SK-N-SH (cell line): ENCODE results near the gene XKR7. TPM values are rescaled to one million over a fixed set of nuclear protein-coding genes. Genes with fewer than 3 reads are reported as not detected.
"Not testable (repeated sequence)": the region's sequence is repeated elsewhere in the genome, so short reads cannot be mapped to it uniquely, and the experiment has no call there.

Source experiments
- CTCF ChIA-PET: fragments of 300-600, 350-600 bp; formaldehyde crosslinking; extraction: SDS; loops from one replicate; lab custom pipeline; 2021; lab: Yijun Ruan, JAX
- POLR2A ChIA-PET: fragments of 350-600 bp; sonication (Branson Sonifier 250); formaldehyde crosslinking; extraction: SDS; loops from one replicate; lab custom pipeline; 2020; ENCODE audit warnings: antibody characterized with exemption, inconsistent platforms; lab: Yijun Ruan, JAX
- DNase-seq: peaks from one replicate; pipeline ENCODE4 v3.0.0; 2012
- H2AFZ ChIP-seq: fragments of 200-600 bp; sonication (generic); 2 replicates; pipeline ENCODE4 v1.8.1; 2016; ENCODE audit warnings: antibody characterized with exemption, mild to moderate bottlenecking, low read depth
- H3F3A ChIP-seq: fragments of 200-600 bp; sonication (generic); replicated peaks from 2 replicates; pipeline ENCODE3; 2016; ENCODE audit warnings: antibody characterized with exemption, mild to moderate bottlenecking; ENCODE audit not compliant: insufficient read depth
- H3K27ac ChIP-seq, 2 experiments: fragments of 200-500 bp in 1 of 2; fragments of 200-600 bp in 1 of 2; sonication (Bioruptor generic) in 1 of 2; sonication (generic), shearing (Covaris generic) in 1 of 2; 2 replicates each; pipeline versions ENCODE4 v1.5.1 to v1.6.1; 2014 to 2016; ENCODE audit warnings: low read depth in 2 of 2, inconsistent platforms in 1 of 2, low read length in 1 of 2, mild to moderate bottlenecking in 1 of 2, mixed read lengths in 1 of 2
- H3K27me3 ChIP-seq: fragments of 200-600 bp; sonication (generic), shearing (Covaris generic); 2 replicates; pipeline ENCODE4 v1.6.1; 2016; ENCODE audit warnings: mixed run types; ENCODE audit not compliant: insufficient read depth
- H3K36me3 ChIP-seq, 2 experiments: fragments of 200-500 bp in 1 of 2; fragments of 200-600 bp in 1 of 2; sonication (Bioruptor generic) in 1 of 2; sonication (generic) in 1 of 2; replicated peaks in 1 of 2; 2 replicates each; pipeline versions ENCODE3 to v1.5.1; 2014 to 2016; ENCODE audit warnings: low read length in 1 of 2, mild to moderate bottlenecking in 1 of 2; ENCODE audit not compliant: insufficient read depth in 2 of 2, control insufficient read depth in 1 of 2
- H3K4me1 ChIP-seq, 2 experiments: fragments of 200-500 bp in 1 of 2; fragments of 200-600 bp in 1 of 2; sonication (Bioruptor generic) in 1 of 2; sonication (generic), shearing (Covaris generic) in 1 of 2; 2 replicates each; pipeline versions ENCODE4 v1.5.1 to v1.6.1; 2014 to 2016; ENCODE audit warnings: low read depth in 1 of 2, low read length in 1 of 2, mixed run types in 1 of 2; ENCODE audit not compliant: insufficient read depth in 2 of 2, control insufficient read depth in 1 of 2
- H3K4me2 ChIP-seq: fragments of 200-600 bp; sonication (generic), shearing (Covaris generic); 2 replicates; pipeline ENCODE4 v1.6.1; 2017; ENCODE audit warnings: mixed run types
- H3K4me3 ChIP-seq, 2 experiments: fragments of 200-500 bp in 1 of 2; fragments of 200-600 bp in 1 of 2; sonication (Bioruptor generic) in 1 of 2; sonication (generic), shearing (Covaris generic) in 1 of 2; 2 replicates each; pipeline versions ENCODE4 v1.5.1 to v1.8.1; 2014 to 2016; ENCODE audit warnings: low read depth in 2 of 2, inconsistent platforms in 1 of 2, low read length in 1 of 2, mild to moderate bottlenecking in 1 of 2, mixed read lengths in 1 of 2, moderate library complexity in 1 of 2
- H3K79me2 ChIP-seq: fragments of 200-600 bp; sonication (generic); 2 replicates; pipeline ENCODE4 v1.8.1; 2017; ENCODE audit warnings: mild to moderate bottlenecking; ENCODE audit not compliant: insufficient read depth
- H3K9ac ChIP-seq: fragments of 200-600 bp; sonication (generic); 2 replicates; pipeline ENCODE4 v1.6.1; 2017; ENCODE audit warnings: mixed run types
- H3K9me2 ChIP-seq: fragments of 200-600 bp; sonication (generic); 2 replicates; pipeline ENCODE4 v1.6.1; 2017; ENCODE audit warnings: mixed run types
- H3K9me3 ChIP-seq: fragments of 200-600 bp; sonication (generic); 2 replicates; pipeline ENCODE4 v1.6.1; 2017; ENCODE audit warnings: mixed run types, mild to moderate bottlenecking, moderate library complexity
- H4K20me1 ChIP-seq: fragments of 200-600 bp; sonication (generic); 2 replicates; pipeline ENCODE4 v1.6.1; 2017; ENCODE audit warnings: mild to moderate bottlenecking, mixed run types; ENCODE audit not compliant: insufficient read depth
- ELF1 ChIP-seq: IDR thresholded peaks from 2 replicates; pipeline ENCODE4 v1.4.0; 2012
- JUND ChIP-seq: IDR thresholded peaks from 2 replicates; pipeline ENCODE4 v1.4.0; 2012
- NRF1 ChIP-seq: IDR thresholded peaks from 2 replicates; pipeline ENCODE4 v1.6.1; 2012; ENCODE audit warnings: low read depth, mild to moderate bottlenecking, low read length
- POLR2AphosphoS5 ChIP-seq: IDR thresholded peaks from 2 replicates; pipeline ENCODE4 v1.6.1; 2012; ENCODE audit warnings: low read depth, low read length
- RFX5 ChIP-seq: IDR thresholded peaks from 2 replicates; pipeline ENCODE4 v1.6.1; 2012; ENCODE audit warnings: mild to moderate bottlenecking, improper control_type of control experiment, low read length
- SMC3 ChIP-seq: IDR thresholded peaks from 2 replicates; pipeline ENCODE4 v1.6.1; 2012; ENCODE audit warnings: low read depth, low read length, improper control_type of control experiment
- TCF12 ChIP-seq: IDR thresholded peaks from 2 replicates; pipeline ENCODE4 v1.4.0; 2012
- USF1 ChIP-seq: IDR thresholded peaks from 2 replicates; pipeline ENCODE4 v1.4.0; 2012; ENCODE audit warnings: low read depth, borderline replicate concordance
- WGBS: methylation state at CpG from one replicate; pipeline ENCODE4 v1.1.6; 2017; ENCODE audit warnings: low lambda C conversion rate; 5-methylcytosine and 5-hydroxymethylcytosine counted together
- polyA plus RNA-seq, 3 experiments: library from polyadenylated mRNA; depleted of rRNA; stranded (reverse); fragments of >200 nt; gene quantifications; 2 replicates each; pipeline ENCODE4 v1.2.3, GENCODE V29; 2012

The XKR7 gene
- polyA plus RNA-seq, 1 of the 3 experiments (the other 2 are of a cell fraction): 0.02 TPM

GRCh38 chr20:31926493-31926892 lies 41.5 kb upstream of the XKR7 start:
- Histone ChIP-seq H3K9me2 (no peaks in the 10 kb centered on the region), H2AFZ (no peak overlapping the region), H3K9ac (no peak overlapping the region), H3F3A (no peaks in the 10 kb centered on the region), H3K4me3 (no peak overlapping the region), H3K27me3 (no peaks in the 10 kb centered on the region; the same call in 1 of the 2 replicates), H3K4me1 (no peaks in the 10 kb centered on the region), H3K36me3 (no peaks in the 10 kb centered on the region), H3K4me2 (no peak overlapping the region), H3K9me3 (no peaks in the 10 kb centered on the region), H3K79me2 (no peaks in the 10 kb centered on the region), H4K20me1 (no peaks in the 10 kb centered on the region), H3K27ac (no peak overlapping the region)
- ChIA-PET CTCF (no interaction called here), POLR2A (no interaction called here)
- DNase-seq: no peak
- WGBS: 61% methylated on average over 2 of the region's 2 CpGs
- TF ChIP-seq USF1: no peak
- TF ChIP-seq, all 33 proteins: peak for 0

- Histone ChIP-seq H4K20me1 (no peaks in the 10 kb centered on the region), H3K27me3 (no peaks in the 10 kb centered on the region; the same call in 1 of the 2 replicates), H3K27ac (no peak overlapping the region), H3K4me1 (no peaks in the 10 kb centered on the region), H3K9me3 (no peaks in the 10 kb centered on the region), H2AFZ (no peak overlapping the region), H3K36me3 (no peaks in the 10 kb centered on the region), H3K9me2 (no peaks in the 10 kb centered on the region), H3K4me3 (no peak overlapping the region), H3K4me2 (no peak overlapping the region), H3K9ac (no peak overlapping the region), H3K79me2 (no peaks in the 10 kb centered on the region), H3F3A (no peaks in the 10 kb centered on the region)
- TF ChIP-seq NRF1 (no peak), TCF12 (no peak), JUND (no peak), SMC3 (no peak), ELF1 (no peak), RFX5 (no peak), POLR2AphosphoS5 (no peak)
- ChIA-PET CTCF (no interaction called here), POLR2A (no interaction called here)
- no peak for DNase-seq
- WGBS: 58% methylated on average over 8 of the region's 8 CpGs
These were observed 40.3 kb upstream of the XKR7 start for GRCh38 chr20:31927627-31928159.

GRCh38 chr20:31929631-31930030 lies 38.3 kb upstream of the XKR7 start:
- CTCF ChIA-PET: not testable (repeated sequence)
- WGBS: 70% methylated on average over 4 of the region's 4 CpGs

More at GRCh38 chr20:31929631-31930030, 38.3 kb upstream of the XKR7 start:
- H3K79me2 ChIP-seq, H4K20me1 ChIP-seq, H3F3A ChIP-seq, H3K4me3 ChIP-seq, H3K4me2 ChIP-seq, DNase-seq, H3K27me3 ChIP-seq, POLR2A ChIA-PET, H3K9me3 ChIP-seq, H3K36me3 ChIP-seq, H2AFZ ChIP-seq, H3K4me1 ChIP-seq, H3K9ac ChIP-seq, H3K9me2 ChIP-seq, H3K27ac ChIP-seq: not testable (repeated sequence)
